Mucosa of descending colon (tissue), 3 donors: Measurements from ENCODE around the gene APOA1. TPM values are rescaled to one million over a fixed set of nuclear protein-coding genes. Genes with fewer than 3 reads are reported as not detected.

Source experiments
- ATAC-seq: fragments of 200-7000 bp; cut with Tn5 transposase; one replicate; pipeline ENCODE4 v1.9.1; 2020; ENCODE audit warnings: mild to moderate bottlenecking, moderate library complexity
- DNase-seq, 3 donors: peaks; one replicate each; pipeline ENCODE4 v3.0.0-alpha.2; 2020
- H3K36me3 ChIP-seq: fragments of 200-600 bp; one replicate; pipeline ENCODE4 v1.8.0; 2021; ENCODE audit warnings: low read depth, mild to moderate bottlenecking
- H3K4me1 ChIP-seq: fragments of 200-600 bp; one replicate; pipeline ENCODE4 v1.8.0; 2021; ENCODE audit warnings: low read depth, mild to moderate bottlenecking
- H3K4me3 ChIP-seq: fragments of 200-600 bp; one replicate; pipeline ENCODE4 v1.8.0; 2021; ENCODE audit warnings: mild to moderate bottlenecking
- H3K9me3 ChIP-seq: fragments of 200-600 bp; one replicate; pipeline ENCODE4 v1.8.0; 2021; ENCODE audit warnings: mild to moderate bottlenecking
- CTCF ChIP-seq: fragments of 200-600 bp; IDR thresholded peaks from one replicate; pipeline ENCODE4 v1.8.0; 2022; ENCODE audit warnings: antibody characterized with exemption, mild to moderate bottlenecking
- intact Hi-C, 2 donors: fragments of 100-400 bp; cut with DNase I in 1 of 2; cut with micrococcal nuclease in 1 of 2; formaldehyde crosslinking; loops; one replicate each; pipeline versions ENCODE4 v1.11.0 to v1.11.1; 2022; cut with DNase I, micrococcal nuclease
- total RNA-seq, 3 donors: library from RNA; stranded (reverse); fragmentation: NEBNext Ultra II Directional in 2 of 3; extraction: Animal tissue kit (Norgen Biotek cat#: 25700) in 2 of 3; gene quantifications; one replicate each; pipeline versions ENCODE4 v1.2.1 to v1.2.4, GENCODE V29; 2021 to 2023
- donor health status: DM: no; HTN: no; CAD: no; lungs with moderate emphysema.
- donor health status: DM: no; HTN: no; CAD: no.
- donor health status: DM: no; HTN: yes; CAD: no.

Gene APOA1
- total RNA-seq, 3 donors from 2014 or later: 0.31 to 0.46 TPM; not detected in 1

- Histone ChIP-seq H3K36me3 (no peaks in the 10 kb centered on the region), H3K9me3 (no peaks in the 10 kb centered on the region), H3K4me3 (no peak overlapping the region), H3K4me1 (peaks cover 6% of the 10 kb centered on the region)
- TF ChIP-seq CTCF: no peak
- intact Hi-C loops: no loop called here
- DNase-seq (no peak), ATAC-seq (no peak)
Observed at GRCh38 chr11:116833491-116833815, 4.0 kb downstream of the APOA1 start.

GRCh38 chr11:116832350-116833290, 4.8 kb downstream of the APOA1 start:
- no peak overlapping the region for H3K4me3 ChIP-seq
- ATAC-seq: no peak
- DNase-seq: no peak
- no peaks in the 10 kb centered on the region for H3K36me3 ChIP-seq
- no peaks in the 10 kb centered on the region for H3K9me3 ChIP-seq
- H3K4me1 ChIP-seq: peaks cover 6% of the 10 kb centered on the region
- no peak for TF ChIP-seq CTCF
- intact Hi-C loops: no loop called here

- Histone ChIP-seq H3K36me3 (no peaks in the 10 kb centered on the region), H3K4me3 (no peak overlapping the region), H3K4me1 (peaks cover 6% of the 10 kb centered on the region), H3K9me3 (no peaks in the 10 kb centered on the region)
- ATAC-seq (no peak), DNase-seq (no peak)
- intact Hi-C loops: no loop called here
- no peak for TF ChIP-seq CTCF
Observed at GRCh38 chr11:116831790-116832349, 5.6 kb downstream of the APOA1 start.

- no peak overlapping the region for H3K4me3 ChIP-seq
- no peak for ATAC-seq
- H3K4me1 ChIP-seq: no peaks in the 10 kb centered on the region
- intact Hi-C loops: no loop called here
- no peaks in the 10 kb centered on the region for H3K9me3 ChIP-seq
- no peak for DNase-seq
- H3K36me3 ChIP-seq: no peaks in the 10 kb centered on the region
- no peak for TF ChIP-seq CTCF
Observed at GRCh38 chr11:116830184-116830912, 7.1 kb downstream of the APOA1 start.

GRCh38 chr11:116829525-116830183, 7.8 kb downstream of the APOA1 start, which contains the start of gene APOC3:
Gene APOC3 (plus strand): TSS chr11:116829907. CDS start chr11:116830583, 676 bp downstream.
- H3K36me3 ChIP-seq: no peaks in the 10 kb centered on the region
- ATAC-seq: peak; percentile 14
- intact Hi-C loops: no loop called here
- no peak for TF ChIP-seq CTCF
- H3K4me1 ChIP-seq: no peaks in the 10 kb centered on the region
- no peak within 1 kb of the TSS for H3K4me3 ChIP-seq
- DNase-seq: no peak
- no peaks in the 10 kb centered on the region for H3K9me3 ChIP-seq
